Measurements from ENCODE around the gene EIF2S2. TPM values are rescaled to one million over a fixed set of nuclear protein-coding genes. Genes with fewer than 3 reads are reported as not detected.

EIF2S2 gene
- total and polyA plus RNA-seq, 2 donors = 54.8 to 58.1 TPM

Small RNAs within 50 kb of the gene (small RNA-seq; reads per million reads assigned to genes)
- gene MIR4755 = not detected

Other genes starting within 250 kb of the EIF2S2 start
- 53.9 TPM for gene RALY, start 118.3 kb downstream of the EIF2S2 start, total RNA-seq
- 150 TPM for gene RALY, start 118.3 kb downstream of the EIF2S2 start, polyA plus RNA-seq
- not detected for gene ASIP, start 129.2 kb upstream of the EIF2S2 start, total RNA-seq
- 0.80 TPM for gene ASIP, start 129.2 kb upstream of the EIF2S2 start, polyA plus RNA-seq
- gene AHCY, start 191.1 kb upstream of the EIF2S2 start, total RNA-seq = 37.4 TPM
- gene AHCY, start 191.1 kb upstream of the EIF2S2 start, polyA plus RNA-seq = 104 TPM